Endothelial cell of umbilical vein (primary cell): ENCODE results near the gene FCN1. TPM values are rescaled to one million over a fixed set of nuclear protein-coding genes. Genes with fewer than 3 reads are reported as not detected.

Source experiments
- BruUV-seq: library from RNA; stranded (reverse); fragments of 400-500 nt; replicated peaks from 2 replicates; lab custom pipeline; 2021; lab: Mats Ljungman, UMichigan
- CTCF ChIA-PET: fragments of 300-600, 350-600 bp; sonication (Branson Sonifier 250); formaldehyde crosslinking; loops from one replicate; lab custom pipeline; 2021; ENCODE audit warnings: antibody characterized with exemption, inconsistent platforms; lab: Charles Lee
- POLR2A ChIA-PET: fragments of 300-600, 350-600 bp; sonication (Branson Sonifier 250); formaldehyde crosslinking; loops from one replicate; lab custom pipeline; 2021; ENCODE audit warnings: antibody characterized with exemption, inconsistent platforms; lab: Charles Lee
- DNase-seq: peaks from one replicate; pipeline ENCODE4 v3.0.0-alpha.2; 2011; ENCODE audit warnings: low read depth, low spot score
- FAIRE-seq: peaks from 2 replicates; lab custom pipeline; 2011; peaks lifted over from hg19 to GRCh38; lab: Jason Lieb, UNC
- H2AFZ ChIP-seq: 2 replicates; pipeline ENCODE4 v1.6.0; 2012; ENCODE audit warnings: low read depth, low read length, control low read depth, inconsistent platforms
- H3K27ac ChIP-seq: 2 replicates; pipeline ENCODE4 v1.5.1; 2011; ENCODE audit warnings: low read depth, mild to moderate bottlenecking, control low read depth, low read length, moderate library complexity; ENCODE audit not compliant: insufficient read depth
- H3K27me3 ChIP-seq, 2 experiments: 2 replicates each; pipeline versions ENCODE4 v1.6.0 to v1.6.1; 2011; ENCODE audit warnings: low read length in 2 of 2, mixed read lengths in 1 of 2; ENCODE audit not compliant: control insufficient read depth in 2 of 2, insufficient read depth in 2 of 2
- H3K36me3 ChIP-seq, 2 experiments: 2 replicates in 1 of 2; 3 replicates in 1 of 2; pipeline ENCODE4 v1.5.1; 2011; ENCODE audit warnings: low read length in 2 of 2, mild to moderate bottlenecking in 1 of 2, moderate library complexity in 1 of 2; ENCODE audit not compliant: control insufficient read depth in 2 of 2, insufficient read depth in 2 of 2; ENCODE audit errors: extremely low read depth in 1 of 2
- H3K4me1 ChIP-seq: 3 replicates; pipeline ENCODE4 v1.5.1; 2011; ENCODE audit warnings: mild to moderate bottlenecking, low read length; ENCODE audit not compliant: control insufficient read depth, insufficient read depth; ENCODE audit errors: extremely low read depth
- H3K4me2 ChIP-seq: 2 replicates; pipeline ENCODE4 v1.6.1; 2011; ENCODE audit warnings: low read length, control low read depth, mixed read lengths; ENCODE audit not compliant: insufficient read depth
- H3K4me3 ChIP-seq, 3 experiments: fragments of 200-600 bp in 1 of 3; sonication (generic), shearing (Covaris generic) in 1 of 3; replicated peaks in 1 of 3; 2 replicates each; pipeline ENCODE4 v1.5.1; 2011 to 2016; ENCODE audit warnings: control low read depth in 3 of 3, low read length in 3 of 3, mild to moderate bottlenecking in 2 of 3, inconsistent platforms in 1 of 3, low read depth in 1 of 3, moderate library complexity in 1 of 3; ENCODE audit not compliant: insufficient read depth in 1 of 3
- H3K79me2 ChIP-seq: 2 replicates; pipeline ENCODE4 v1.6.0; 2012; ENCODE audit warnings: low read length, inconsistent platforms; ENCODE audit not compliant: control insufficient read depth, insufficient read depth
- H3K9ac ChIP-seq: replicated peaks from 2 replicates; pipeline ENCODE3; 2011; ENCODE audit warnings: low read length, control low read depth; ENCODE audit not compliant: insufficient read depth; ENCODE audit errors: extremely low read depth
- H3K9me1 ChIP-seq: replicated peaks from 3 replicates; pipeline ENCODE4 v1.6.0; 2011; ENCODE audit warnings: mild to moderate bottlenecking, low read length; ENCODE audit not compliant: control insufficient read depth, insufficient read depth; ENCODE audit errors: extremely low read depth
- H3K9me3 ChIP-seq: replicated peaks from 2 replicates; pipeline ENCODE4 v1.5.1; 2012; ENCODE audit warnings: low read length, inconsistent platforms; ENCODE audit not compliant: control insufficient read depth, insufficient read depth
- H4K20me1 ChIP-seq: replicated peaks from 2 replicates; pipeline ENCODE3; 2011; ENCODE audit warnings: mild to moderate bottlenecking, low read length; ENCODE audit not compliant: control insufficient read depth, insufficient read depth; ENCODE audit errors: extremely low read depth
- CTCF ChIP-seq, 2 donors: IDR thresholded peaks; 1 replicate in 1 of 2; 2 replicates in 1 of 2; pipeline ENCODE4 v1.5.1; 2011; ENCODE audit warnings: low read length in 2 of 2, mild to moderate bottlenecking in 2 of 2, moderate library complexity in 2 of 2, control low read depth in 1 of 2, inconsistent platforms in 1 of 2, low read depth in 1 of 2; ENCODE audit not compliant: insufficient read depth in 1 of 2; ENCODE audit errors: extremely low read depth in 1 of 2
- EZH2 ChIP-seq: IDR thresholded peaks from 2 replicates; pipeline ENCODE4 v1.6.1; 2012; ENCODE audit warnings: borderline replicate concordance, low read depth, mild to moderate bottlenecking, moderate library complexity, low read length, inconsistent platforms; ENCODE audit not compliant: severe bottlenecking
- FOS ChIP-seq: IDR thresholded peaks from 2 replicates; pipeline ENCODE4 v1.6.1; 2011; ENCODE audit warnings: mild to moderate bottlenecking, low read length, moderate library complexity, borderline replicate concordance; ENCODE audit not compliant: insufficient read depth
- GATA2 ChIP-seq: IDR thresholded peaks from 2 replicates; pipeline ENCODE4 v1.7.0; 2011; ENCODE audit warnings: low read depth, mild to moderate bottlenecking, moderate library complexity, mixed read lengths, low read length; ENCODE audit not compliant: insufficient read length, insufficient read depth
- JUN ChIP-seq: IDR thresholded peaks from 2 replicates; pipeline ENCODE4 v1.6.1; 2011; ENCODE audit warnings: borderline replicate concordance, low read depth; ENCODE audit not compliant: insufficient read length, insufficient read depth
- MYC ChIP-seq: IDR thresholded peaks from one replicate; pipeline ENCODE4 v1.6.1; 2011; ENCODE audit warnings: mild to moderate bottlenecking, low read depth, low read length
- POLR2A ChIP-seq: IDR thresholded peaks from 2 replicates; pipeline ENCODE4 v1.6.1; 2012; ENCODE audit warnings: low read depth, mild to moderate bottlenecking, control low read depth, low read length
- POLR2AphosphoS5 ChIP-seq: IDR thresholded peaks from 2 replicates; pipeline ENCODE4 v1.6.1; 2012; ENCODE audit warnings: low read depth, mild to moderate bottlenecking, control low read depth, low read length, moderate library complexity; ENCODE audit not compliant: insufficient read depth
- dilution Hi-C: fragments of 300-500 bp; cut with MboI; formaldehyde crosslinking; loops from one replicate; pipeline ENCODE4 v1.15.0; 2019; ENCODE audit warnings: low sequenced_read_pairs; ENCODE audit not compliant: extremely low pct_ligation_motif_present
- intact Hi-C: fragments of 100-400 bp; cut with micrococcal nuclease; formaldehyde crosslinking; loops from one replicate; pipeline ENCODE4 v1.10.0; 2022
- polyA plus RNA-seq, 4 experiments: library from polyadenylated mRNA; depleted of rRNA in 3 of 4; stranded (reverse) in 3 of 4; unstranded in 1 of 4; fragments of >200 nt; gene quantifications; 2 replicates each; pipeline versions ENCODE4 v1.2.1 to v1.2.3, GENCODE V29; 2011 to 2012; ENCODE audit warnings: missing spikeins in 1 of 4
- total RNA-seq: library from RNA; stranded (reverse); gene quantifications from 2 replicates; pipeline ENCODE4 v1.2.3, GENCODE V29; 2021
- TF ChIP-seq, protein P1 (sequence below): IDR thresholded peaks from 2 replicates; pipeline ENCODE4 v1.6.1; 2011; ENCODE audit not compliant: insufficient read depth, insufficient read length

Gene FCN1
- total and polyA plus RNA-seq, 2 donors (not counting 3 experiments of a cell fraction or from before 2014, with no cell fraction given), result not detected

GRCh38 chr9:134868751-134869553, 48.8 kb downstream of the FCN1 start:
- no TSS peak for BruUV-seq
- Histone ChIP-seq H3K4me1 (no peaks in the 10 kb centered on the region), H3K27ac (no peak overlapping the region), H3K36me3 (no peaks in the 10 kb centered on the region), H3K4me2 (no peak overlapping the region), H2AFZ (no peak overlapping the region), H3K79me2 (no peaks in the 10 kb centered on the region), H3K9me1 (no peaks in the 10 kb centered on the region), H3K9me3 (no peaks in the 10 kb centered on the region), H4K20me1 (no peaks in the 10 kb centered on the region), H3K27me3 (no peaks in the 10 kb centered on the region), H3K4me3 (no peak overlapping the region), H3K9ac (no peak overlapping the region)
- FAIRE-seq, result no peak
- no peak for TF ChIP-seq FOS
- no peak for TF ChIP-seq EZH2
- TF ChIP-seq JUN, result no peak
- no peak for TF ChIP-seq GATA2
- no peak for TF ChIP-seq CTCF (IDR thresholded peaks at IDR 0.05; ENCODE audit: extremely low read depth in 1 of 2, insufficient read depth in 1 of 2, low read depth in 1 of 2, low read length in 2 of 2)
- TF ChIP-seq, protein P1, sequence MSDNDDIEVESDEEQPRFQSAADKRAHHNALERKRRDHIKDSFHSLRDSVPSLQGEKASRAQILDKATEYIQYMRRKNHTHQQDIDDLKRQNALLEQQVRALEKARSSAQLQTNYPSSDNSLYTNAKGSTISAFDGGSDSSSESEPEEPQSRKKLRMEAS, result no peak
- no peak for TF ChIP-seq POLR2A
- no peak for TF ChIP-seq MYC
- no peak for TF ChIP-seq POLR2AphosphoS5
- DNase-seq, result no peak
- intact Hi-C loops, result no loop called here
- dilution Hi-C loops, result no loop called here
- POLR2A ChIA-PET, result no interaction called here
- CTCF ChIA-PET, result no interaction called here
